Measurements from ENCODE around the gene GPC2. TPM values are rescaled to one million over a fixed set of nuclear protein-coding genes. Genes with fewer than 3 reads are reported as not detected.
"Not testable (repeated sequence)": the region's sequence is repeated elsewhere in the genome, so short reads cannot be mapped to it uniquely, and the experiment has no call there.

Gene GPC2
- total and polyA plus RNA-seq, 3 experiments from 2014 or later, result 1.6 to 2.1 TPM; not detected in 1

DNA sequence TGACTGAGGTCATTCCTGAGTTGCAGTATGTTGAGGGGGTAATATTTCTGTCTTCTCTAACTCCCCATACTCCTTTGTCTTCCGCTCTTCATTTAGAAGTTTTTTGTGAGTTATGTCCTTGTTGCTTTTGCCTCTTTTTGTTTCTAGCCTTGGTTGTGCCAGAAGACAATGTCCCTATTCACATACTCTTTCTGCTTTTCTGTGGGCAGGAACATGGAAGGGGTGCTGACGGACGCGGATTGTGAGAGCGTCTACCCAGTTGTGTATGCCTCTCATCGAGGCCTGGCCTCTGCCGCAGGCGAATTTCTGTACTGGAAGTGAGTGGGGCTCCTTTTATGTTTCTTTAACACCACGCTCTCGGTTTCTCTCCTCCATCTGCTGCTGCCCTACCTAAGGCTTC lies 21.1 kb upstream of the GPC2 start:
- H3K4me1 ChIP-seq (ENCODE audit: insufficient read depth, low read length), result no peaks in the 10 kb centered on the region
- peak overlapping the region in 1 of 8 donors; percentile 52 for H3K27ac Mint-ChIP-seq
- no peak overlapping the region for H3K4me3 ChIP-seq (ENCODE audit: low read length)
- H3K9me3 Mint-ChIP-seq, result no peaks in the 10 kb centered on the region
- POLR2A ChIA-PET, result no interaction called here
- peaks cover 0 to 1% (median 0%) of the 10 kb centered on the region in 3 donors for H3K36me3 Mint-ChIP-seq
- no peak overlapping the region for H3K27ac ChIP-seq (ENCODE audit: low read depth, low read length)
- DNase-seq, result no peak
- no peaks in the 10 kb centered on the region for H3K9me3 ChIP-seq (ENCODE audit: low read length)
- H3K27me3 ChIP-seq (ENCODE audit: insufficient read depth, low read length, poor library complexity, severe bottlenecking), result no peaks in the 10 kb centered on the region
- no peak overlapping the region for H3K4me3 Mint-ChIP-seq
- no peaks in the 10 kb centered on the region for H3K4me1 Mint-ChIP-seq
- CTCF ChIA-PET, result no interaction called here
- H3K36me3 ChIP-seq (ENCODE audit: insufficient read depth, low read length), result no peaks in the 10 kb centered on the region
- peaks cover 2 to 5% of the 10 kb centered on the region in 2 donors for H3K27me3 Mint-ChIP-seq

- DNase-seq; H3K27ac ChIP-seq (ENCODE audit: low read depth, low read length); H3K27ac Mint-ChIP-seq; H3K9me3 Mint-ChIP-seq; H3K4me1 ChIP-seq (ENCODE audit: insufficient read depth, low read length); H3K36me3 Mint-ChIP-seq; H3K4me1 Mint-ChIP-seq; H3K9me3 ChIP-seq (ENCODE audit: low read length); H3K4me3 Mint-ChIP-seq; H3K27me3 Mint-ChIP-seq; H3K4me3 ChIP-seq (ENCODE audit: low read length); H3K27me3 ChIP-seq (ENCODE audit: insufficient read depth, low read length, poor library complexity, severe bottlenecking); POLR2A ChIA-PET; H3K36me3 ChIP-seq (ENCODE audit: insufficient read depth, low read length): not testable (repeated sequence)
- CTCF ChIA-PET, result interaction anchor here (1.9 to 2.0 kb wide), 2 partner anchors 21 to 63 kb away, joined by 6 to 7 read pairs; no protein-coding TSS in a partner anchor
These were observed 18.7 kb upstream of the GPC2 start for GRCh38 chr7:100195901-100196322.

- H3K27me3 ChIP-seq (ENCODE audit: insufficient read depth, low read length, poor library complexity, severe bottlenecking), result no peaks in the 10 kb centered on the region
- ChIA-PET POLR2A (no interaction called here), CTCF (interaction anchor here (0.9 to 2.0 kb wide), 4 partner anchors 22 to 208 kb away, joined by 3 to 7 read pairs (median 6); no protein-coding TSS in a partner anchor)
- peaks cover 9% of the 10 kb centered on the region for H3K4me1 ChIP-seq (ENCODE audit: insufficient read depth, low read length)
- Mint-ChIP-seq H3K27ac (no peak overlapping the region), H3K9me3 (no peaks in the 10 kb centered on the region), H3K4me1 (peaks cover under 1 to 3% (median 2%) of the 10 kb centered on the region in 3 donors), H3K36me3 (no peaks in the 10 kb centered on the region), H3K27me3 (peaks cover 0 to 5% of the 10 kb centered on the region in 2 donors), H3K4me3 (no peak overlapping the region)
- no peaks in the 10 kb centered on the region for H3K36me3 ChIP-seq (ENCODE audit: insufficient read depth, low read length)
- no peaks in the 10 kb centered on the region for H3K9me3 ChIP-seq (ENCODE audit: low read length)
- no peak overlapping the region for H3K27ac ChIP-seq (ENCODE audit: low read depth, low read length)
- DNase-seq, result no peak
- H3K4me3 ChIP-seq (ENCODE audit: low read length), result no peak overlapping the region
These were observed 18.0 kb upstream of the GPC2 start for GRCh38 chr7:100195222-100195621.

DNA sequence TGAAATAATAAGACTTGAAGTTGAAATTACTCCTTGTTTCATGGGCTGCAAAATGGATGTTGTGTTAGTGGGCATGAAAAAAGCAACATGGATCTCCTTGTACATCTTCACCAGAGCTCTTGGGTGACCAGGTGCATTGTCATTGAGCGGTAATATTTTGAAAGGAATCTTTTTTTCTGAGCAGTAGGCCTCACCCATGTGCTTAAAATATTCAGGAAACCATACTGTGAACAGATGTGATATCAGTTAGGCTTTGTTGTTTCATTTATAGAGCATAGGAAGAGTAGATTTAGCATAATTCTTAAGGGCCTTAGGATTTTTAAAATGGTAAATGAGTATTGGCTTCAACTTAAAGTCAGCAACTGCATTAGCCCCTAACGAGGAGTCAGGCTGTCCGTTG lies 15.8 kb upstream of the GPC2 start:
- POLR2A ChIA-PET, result no interaction called here

DNA sequence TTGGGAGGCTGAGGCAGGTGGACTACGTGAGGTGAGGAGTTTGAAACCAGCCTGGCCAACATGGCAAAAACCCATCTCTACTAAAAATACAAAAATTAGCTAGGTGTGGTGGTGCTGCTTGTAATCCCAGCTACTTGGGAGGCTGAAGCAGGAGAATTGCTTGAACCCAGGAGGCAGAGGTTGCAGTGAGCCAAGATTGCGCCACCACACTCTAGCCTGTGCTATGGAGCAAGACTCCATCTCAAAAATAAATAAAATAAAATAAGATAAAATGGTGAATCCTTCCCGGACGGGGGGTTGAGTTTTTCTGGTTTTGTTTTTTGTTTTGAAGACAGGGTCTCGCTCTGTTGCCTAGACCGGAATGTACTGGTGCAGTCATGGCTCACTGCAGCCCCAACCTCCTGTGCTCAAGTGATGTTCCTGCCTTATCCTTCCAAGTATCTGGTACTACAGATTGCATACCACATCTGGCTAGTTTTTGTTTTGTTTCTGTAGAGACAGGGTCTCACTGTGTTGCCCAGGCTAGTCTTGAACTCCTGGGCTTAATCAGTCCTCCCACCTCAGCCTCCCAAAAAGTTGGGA lies 15.2 kb upstream of the GPC2 start:
- H3K27me3 Mint-ChIP-seq; H3K27ac Mint-ChIP-seq; H3K27ac ChIP-seq (ENCODE audit: low read depth, low read length); H3K4me3 ChIP-seq (ENCODE audit: low read length); POLR2A ChIA-PET; H3K4me3 Mint-ChIP-seq; DNase-seq; H3K4me1 Mint-ChIP-seq; H3K9me3 Mint-ChIP-seq; H3K27me3 ChIP-seq (ENCODE audit: insufficient read depth, low read length, poor library complexity, severe bottlenecking); H3K9me3 ChIP-seq (ENCODE audit: low read length); H3K36me3 ChIP-seq (ENCODE audit: insufficient read depth, low read length); H3K36me3 Mint-ChIP-seq: not testable (repeated sequence)
- CTCF ChIA-PET, result interaction anchor here (1.1 kb wide), 1 partner anchor 59 kb away, joined by 3 read pairs; no protein-coding TSS in a partner anchor
- peaks cover 15% of the 10 kb centered on the region for H3K4me1 ChIP-seq (ENCODE audit: insufficient read depth, low read length)

More for the DNA sequence above, 15.8 kb upstream of the GPC2 start:
- peaks cover 0 to 2% (median 0%) of the 10 kb centered on the region in 3 donors for H3K36me3 Mint-ChIP-seq
- no peaks in the 10 kb centered on the region for H3K36me3 ChIP-seq (ENCODE audit: insufficient read depth, low read length)
- no peaks in the 10 kb centered on the region for H3K9me3 Mint-ChIP-seq
- H3K4me3 Mint-ChIP-seq, result no peak overlapping the region
- no peak overlapping the region for H3K27ac Mint-ChIP-seq
- CTCF ChIA-PET, result interaction anchor here (1.1 kb wide), 1 partner anchor 59 kb away, joined by 3 read pairs; no protein-coding TSS in a partner anchor
- H3K27me3 ChIP-seq (ENCODE audit: insufficient read depth, low read length, poor library complexity, severe bottlenecking), result no peaks in the 10 kb centered on the region
- no peaks in the 10 kb centered on the region for H3K9me3 ChIP-seq (ENCODE audit: low read length)
- no peak for DNase-seq
- peaks cover 15% of the 10 kb centered on the region for H3K4me1 ChIP-seq (ENCODE audit: insufficient read depth, low read length)
- H3K4me1 Mint-ChIP-seq, result peaks cover 2 to 10% (median 7%) of the 10 kb centered on the region in 3 donors
- H3K27ac ChIP-seq (ENCODE audit: low read depth, low read length), result no peak overlapping the region
- H3K27me3 Mint-ChIP-seq, result no peaks in the 10 kb centered on the region
- no peak overlapping the region for H3K4me3 ChIP-seq (ENCODE audit: low read length)

GRCh38 chr7:100191775-100192174 lies 14.6 kb upstream of the GPC2 start:
- no peaks in the 10 kb centered on the region for H3K36me3 ChIP-seq (ENCODE audit: insufficient read depth, low read length)
- no peak for DNase-seq
- Mint-ChIP-seq H3K36me3 (peaks cover 0 to 2% (median 0%) of the 10 kb centered on the region in 3 donors), H3K27me3 (no peaks in the 10 kb centered on the region), H3K9me3 (no peaks in the 10 kb centered on the region), H3K27ac (peak overlapping the region in 1 of 8 donors; percentile 17), H3K4me1 (peaks cover 2 to 10% (median 7%) of the 10 kb centered on the region in 3 donors), H3K4me3 (no peak overlapping the region)
- no peaks in the 10 kb centered on the region for H3K27me3 ChIP-seq (ENCODE audit: insufficient read depth, low read length, poor library complexity, severe bottlenecking)
- POLR2A ChIA-PET, result no interaction called here
- no peaks in the 10 kb centered on the region for H3K9me3 ChIP-seq (ENCODE audit: low read length)
- H3K4me1 ChIP-seq (ENCODE audit: insufficient read depth, low read length), result peaks cover 15% of the 10 kb centered on the region
- CTCF ChIA-PET, result no interaction called here
- H3K4me3 ChIP-seq (ENCODE audit: low read length), result no peak overlapping the region
- H3K27ac ChIP-seq (ENCODE audit: low read depth, low read length), result no peak overlapping the region

DNA sequence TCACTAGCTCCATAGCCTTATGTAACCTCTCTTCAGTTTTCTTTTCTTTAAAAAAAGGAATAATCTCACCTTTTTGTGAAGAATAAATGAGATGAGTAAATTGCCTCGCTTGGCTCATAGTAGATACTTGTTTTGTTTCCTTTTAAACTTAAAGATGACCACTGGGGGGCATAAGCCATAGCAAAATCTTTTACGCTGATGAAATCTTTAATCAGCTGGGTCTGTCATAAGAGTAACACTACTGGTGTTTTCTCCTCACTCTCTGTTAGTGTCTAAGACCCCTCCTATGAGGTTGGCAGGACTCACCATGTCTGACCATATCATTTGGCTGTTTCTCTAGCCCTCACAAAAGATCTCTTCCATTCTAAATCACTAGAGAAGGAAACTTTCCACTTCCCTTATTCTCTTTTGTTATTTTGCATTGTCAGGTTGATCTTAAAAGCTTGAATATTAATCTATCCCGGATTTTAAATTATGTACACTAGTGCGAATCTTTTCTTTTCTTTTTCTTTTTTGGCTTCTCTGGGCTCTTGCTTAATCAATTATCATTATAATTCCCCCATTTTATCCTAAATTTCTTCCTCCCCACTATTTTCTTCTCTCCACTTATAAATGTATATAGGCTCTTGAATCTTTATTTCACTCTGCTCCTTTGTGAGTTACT lies 13.0 kb upstream of the GPC2 start:
- POLR2A ChIA-PET, result no interaction called here
- Mint-ChIP-seq H3K27ac (peak overlapping the region in 6 of 8 donors; percentile 5 to 60 (median 50)), H3K36me3 (peaks cover 0 to 2% (median 0%) of the 10 kb centered on the region in 3 donors), H3K9me3 (no peaks in the 10 kb centered on the region), H3K27me3 (no peaks in the 10 kb centered on the region), H3K4me1 (peaks cover 2 to 10% (median 7%) of the 10 kb centered on the region in 3 donors), H3K4me3 (no peak overlapping the region)
- Histone ChIP-seq H3K27ac (ENCODE audit: low read depth, low read length) (no peak overlapping the region), H3K4me1 (ENCODE audit: insufficient read depth, low read length) (peaks cover 15% of the 10 kb centered on the region), H3K9me3 (ENCODE audit: low read length) (no peaks in the 10 kb centered on the region), H3K27me3 (ENCODE audit: insufficient read depth, low read length, poor library complexity, severe bottlenecking) (no peaks in the 10 kb centered on the region), H3K36me3 (ENCODE audit: insufficient read depth, low read length) (no peaks in the 10 kb centered on the region), H3K4me3 (ENCODE audit: low read length) (no peak overlapping the region)
- CTCF ChIA-PET, result interaction anchor here (0.8 to 3.8 kb wide), 17 partner anchors 11 to 516 kb away, joined by 3 to 23 read pairs (median 5); partner anchors contain the start of genes GAL3ST4 and POP7
- peak in 2 of 5 donors; percentile 49 to 59 for DNase-seq

- Histone ChIP-seq H3K4me3 (ENCODE audit: low read length) (no peak overlapping the region), H3K27ac (ENCODE audit: low read depth, low read length) (no peak overlapping the region), H3K4me1 (ENCODE audit: insufficient read depth, low read length) (peaks cover 15% of the 10 kb centered on the region), H3K9me3 (ENCODE audit: low read length) (no peaks in the 10 kb centered on the region), H3K27me3 (ENCODE audit: insufficient read depth, low read length, poor library complexity, severe bottlenecking) (no peaks in the 10 kb centered on the region), H3K36me3 (ENCODE audit: insufficient read depth, low read length) (no peaks in the 10 kb centered on the region)
- ChIA-PET CTCF (interaction anchor here (0.9 to 3.8 kb wide), 5 partner anchors 19 to 59 kb away, joined by 3 to 23 read pairs (median 6); no protein-coding TSS in a partner anchor), POLR2A (no interaction called here)
- Mint-ChIP-seq H3K36me3 (peaks cover 0 to 2% (median 0%) of the 10 kb centered on the region in 3 donors), H3K4me3 (no peak overlapping the region), H3K9me3 (no peaks in the 10 kb centered on the region), H3K27ac (peak overlapping the region in 1 of 8 donors; percentile 40), H3K27me3 (no peaks in the 10 kb centered on the region), H3K4me1 (peaks cover 2 to 10% (median 7%) of the 10 kb centered on the region in 3 donors)
- no peak for DNase-seq
These were observed 11.9 kb upstream of the GPC2 start for GRCh38 chr7:100189061-100189460.
